Smooth muscle cell (in vitro differentiated cells): ENCODE results near the gene SNX25. TPM values are rescaled to one million over a fixed set of nuclear protein-coding genes. Genes with fewer than 3 reads are reported as not detected.

ENCODE experiments used
- DNase-seq: peaks from one replicate; lab custom pipeline; 2025; ENCODE audit not compliant: unreplicated experiment; lab: John Stamatoyannopoulos, UW
- H2AFZ ChIP-seq: fragments of 200-600 bp; sonication (generic); 2 replicates; pipeline ENCODE4 v1.6.0; 2016; ENCODE audit warnings: antibody characterized with exemption, low read depth, mild to moderate bottlenecking
- H3F3A ChIP-seq: fragments of 200-600 bp; sonication (generic); 2 replicates; pipeline ENCODE4 v1.6.0; 2017; ENCODE audit warnings: antibody characterized with exemption, low read depth
- H3K27ac ChIP-seq: fragments of 200-600 bp; sonication (generic); 2 replicates; pipeline ENCODE4 v1.5.1; 2016; ENCODE audit warnings: low read depth, mild to moderate bottlenecking
- H3K27me3 ChIP-seq: fragments of 200-600 bp; sonication (generic); 2 replicates; pipeline ENCODE4 v1.6.1; 2016; ENCODE audit warnings: low read depth, mild to moderate bottlenecking
- H3K36me3 ChIP-seq: fragments of 200-600 bp; sonication (generic); 2 replicates; pipeline ENCODE4 v1.5.1; 2016; ENCODE audit warnings: low read depth
- H3K4me1 ChIP-seq: fragments of 200-600 bp; sonication (generic); 2 replicates; pipeline ENCODE4 v1.5.1; 2016; ENCODE audit warnings: low read depth
- H3K4me2 ChIP-seq: fragments of 200-600 bp; sonication (generic); 2 replicates; pipeline ENCODE4 v1.6.0; 2016; ENCODE audit warnings: mild to moderate bottlenecking
- H3K4me3 ChIP-seq: fragments of 200-600 bp; sonication (generic); 2 replicates; pipeline ENCODE4 v1.5.1; 2016; ENCODE audit warnings: mild to moderate bottlenecking
- H3K79me2 ChIP-seq: fragments of 200-600 bp; sonication (generic); 2 replicates; pipeline ENCODE4 v1.6.0; 2016; ENCODE audit warnings: low read depth, mild to moderate bottlenecking
- H3K9ac ChIP-seq: fragments of 200-600 bp; sonication (generic); 2 replicates; pipeline ENCODE4 v1.6.0; 2016; ENCODE audit warnings: low read depth
- H3K9me3 ChIP-seq: fragments of 200-600 bp; sonication (generic); replicated peaks from 2 replicates; pipeline ENCODE4 v1.5.1; 2016; ENCODE audit warnings: low read depth
- H4K20me1 ChIP-seq: fragments of 200-600 bp; sonication (generic); 2 replicates; pipeline ENCODE4 v1.6.0; 2016; ENCODE audit warnings: low read depth
- WGBS: methylation state at CpG from one replicate; pipeline ENCODE4 v1.1.7; 2016; ENCODE audit warnings: low lambda C conversion rate; 5-methylcytosine and 5-hydroxymethylcytosine counted together
- polyA plus RNA-seq: library from polyadenylated mRNA; unstranded; fragments of >200 nt; fragmentation: Nextera tagmentation; extraction: Ambion mirVana; gene quantifications from 2 replicates; pipeline ENCODE4 v1.2.1, GENCODE V29; 2016
- total RNA-seq: library from RNA; depleted of rRNA; stranded (reverse); fragments of >200 nt; gene quantifications from 2 replicates; pipeline ENCODE4 v1.2.3, GENCODE V29; 2014
- TF ChIP-seq, protein P1 (sequence below): fragments of 200-600 bp; sonication (generic); IDR thresholded peaks from 2 replicates; pipeline ENCODE4 v1.5.1; 2017; ENCODE audit warnings: borderline replicate concordance, mild to moderate bottlenecking, antibody characterized with exemption; ENCODE audit not compliant: insufficient read depth, poor library complexity, severe bottlenecking

The SNX25 gene
- total and polyA plus RNA-seq, 2 experiments from 2014 or later: 12.3 to 23.6 TPM

DNA sequence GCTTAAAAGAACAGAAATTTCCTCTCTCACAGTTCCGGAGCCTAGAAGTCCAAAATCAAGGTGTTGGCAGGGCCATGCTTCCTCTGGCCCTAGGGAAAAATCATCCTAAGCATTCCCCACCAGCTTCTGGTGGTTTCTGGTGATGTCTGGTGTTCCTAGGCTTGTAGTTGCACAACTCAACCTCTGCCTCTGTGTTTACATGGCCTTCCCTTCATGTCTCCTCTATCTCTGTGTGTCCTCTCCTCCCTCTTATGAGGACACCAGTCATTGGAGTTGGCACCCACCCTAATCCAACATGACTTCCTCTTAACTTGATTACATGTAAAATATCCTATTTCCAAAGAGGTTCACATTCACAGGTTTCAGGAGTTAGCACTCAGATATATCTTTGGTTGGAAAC is 170.9 kb downstream of the SNX25 start:
- no peak overlapping the region for H2AFZ ChIP-seq
- no peaks in the 10 kb centered on the region for H4K20me1 ChIP-seq
- H3K79me2 ChIP-seq: no peaks in the 10 kb centered on the region
- H3K4me2 ChIP-seq: no peak overlapping the region
- H3K4me1 ChIP-seq: no peaks in the 10 kb centered on the region
- no peak overlapping the region for H3K4me3 ChIP-seq
- 96% methylated on average over 1 of the region's 1 CpG for WGBS
- H3K9ac ChIP-seq: no peak overlapping the region
- H3K36me3 ChIP-seq: no peaks in the 10 kb centered on the region
- no peaks in the 10 kb centered on the region for H3K27me3 ChIP-seq
- TF ChIP-seq, protein P1, sequence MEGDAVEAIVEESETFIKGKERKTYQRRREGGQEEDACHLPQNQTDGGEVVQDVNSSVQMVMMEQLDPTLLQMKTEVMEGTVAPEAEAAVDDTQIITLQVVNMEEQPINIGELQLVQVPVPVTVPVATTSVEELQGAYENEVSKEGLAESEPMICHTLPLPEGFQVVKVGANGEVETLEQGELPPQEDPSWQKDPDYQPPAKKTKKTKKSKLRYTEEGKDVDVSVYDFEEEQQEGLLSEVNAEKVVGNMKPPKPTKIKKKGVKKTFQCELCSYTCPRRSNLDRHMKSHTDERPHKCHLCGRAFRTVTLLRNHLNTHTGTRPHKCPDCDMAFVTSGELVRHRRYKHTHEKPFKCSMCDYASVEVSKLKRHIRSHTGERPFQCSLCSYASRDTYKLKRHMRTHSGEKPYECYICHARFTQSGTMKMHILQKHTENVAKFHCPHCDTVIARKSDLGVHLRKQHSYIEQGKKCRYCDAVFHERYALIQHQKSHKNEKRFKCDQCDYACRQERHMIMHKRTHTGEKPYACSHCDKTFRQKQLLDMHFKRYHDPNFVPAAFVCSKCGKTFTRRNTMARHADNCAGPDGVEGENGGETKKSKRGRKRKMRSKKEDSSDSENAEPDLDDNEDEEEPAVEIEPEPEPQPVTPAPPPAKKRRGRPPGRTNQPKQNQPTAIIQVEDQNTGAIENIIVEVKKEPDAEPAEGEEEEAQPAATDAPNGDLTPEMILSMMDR: no peak
- DNase-seq: no peak
- no peaks in the 10 kb centered on the region for H3K9me3 ChIP-seq
- no peak overlapping the region for H3K27ac ChIP-seq
- H3F3A ChIP-seq: no peaks in the 10 kb centered on the region

DNA sequence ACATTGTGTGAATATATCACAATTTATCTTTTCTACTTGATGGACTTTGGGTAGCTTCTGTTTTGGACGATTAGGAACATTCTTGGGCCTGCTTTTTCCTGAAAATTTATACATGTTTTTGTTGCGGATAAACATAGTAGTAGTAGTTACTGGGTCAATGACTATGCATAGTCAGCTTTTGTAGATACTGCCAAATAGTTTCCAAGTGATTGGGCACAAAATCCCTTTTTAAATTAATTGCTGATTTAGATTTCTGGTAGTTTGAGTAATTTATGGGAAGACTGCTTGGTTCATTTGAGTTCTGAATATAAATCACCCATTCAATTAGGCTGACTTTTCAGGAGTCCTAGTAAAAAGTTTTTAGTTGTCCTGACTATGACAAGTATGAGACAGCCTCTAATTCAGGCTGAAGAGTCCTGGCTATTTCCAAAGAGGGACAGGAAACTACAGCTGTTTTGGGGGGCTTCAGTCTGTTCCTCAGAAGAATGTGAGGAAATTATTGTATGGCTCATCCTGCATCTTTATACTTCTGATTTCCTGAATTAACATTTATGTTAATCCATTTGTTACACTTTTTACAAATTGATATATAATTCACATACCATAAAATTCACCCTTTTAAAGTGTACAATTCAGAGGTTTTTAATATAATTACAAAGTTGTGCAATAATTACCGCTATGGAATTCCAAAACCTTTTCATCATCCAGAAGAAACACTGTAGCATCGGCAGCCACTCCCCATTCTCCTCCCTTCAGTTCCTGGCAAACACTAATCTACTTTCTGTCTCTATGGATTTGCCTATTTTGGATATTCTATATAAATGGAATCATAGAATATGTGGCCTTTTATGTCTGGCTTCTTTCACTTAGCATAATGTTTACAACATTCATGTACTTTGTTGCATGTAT is 172.1 kb downstream of the SNX25 start:
- DNase-seq: no peak
- TF ChIP-seq, protein P1: no peak
- H2AFZ ChIP-seq: no peak overlapping the region
- no peaks in the 10 kb centered on the region for H4K20me1 ChIP-seq
- H3K4me3 ChIP-seq: no peak overlapping the region
- H3K4me1 ChIP-seq: no peaks in the 10 kb centered on the region
- no peaks in the 10 kb centered on the region for H3K79me2 ChIP-seq
- H3K4me2 ChIP-seq: no peak overlapping the region
- no peaks in the 10 kb centered on the region for H3K9me3 ChIP-seq
- no peak overlapping the region for H3K27ac ChIP-seq
- WGBS: 71% methylated on average over 4 of the region's 4 CpGs
- no peaks in the 10 kb centered on the region for H3K27me3 ChIP-seq
- no peaks in the 10 kb centered on the region for H3K36me3 ChIP-seq
- no peak overlapping the region for H3K9ac ChIP-seq
- no peaks in the 10 kb centered on the region for H3F3A ChIP-seq

DNA sequence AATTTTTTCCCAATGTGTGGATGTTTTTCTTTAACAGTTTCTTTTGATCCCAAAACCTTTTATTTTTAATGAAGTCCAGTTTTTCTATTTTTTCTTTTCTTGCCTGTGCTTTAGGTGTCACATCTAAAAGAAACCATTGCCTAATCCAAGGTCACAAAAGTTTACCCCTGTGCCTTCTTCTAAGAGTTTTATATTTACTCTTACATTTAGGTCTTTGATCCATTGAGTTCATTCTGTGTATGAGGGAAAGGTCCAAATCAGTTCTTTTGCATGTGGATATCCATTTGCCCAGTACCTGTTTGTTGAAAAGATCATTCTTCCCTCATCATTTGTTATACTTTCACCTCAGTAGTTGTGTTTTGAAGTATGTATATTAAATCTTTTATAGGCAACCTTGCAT is 173.4 kb downstream of the SNX25 start:
- no peaks in the 10 kb centered on the region for H3K9me3 ChIP-seq
- no peak overlapping the region for H3K27ac ChIP-seq
- no peak overlapping the region for H3K4me2 ChIP-seq
- no peaks in the 10 kb centered on the region for H3F3A ChIP-seq
- no peaks in the 10 kb centered on the region for H3K36me3 ChIP-seq
- no peak overlapping the region for H3K9ac ChIP-seq
- no peak overlapping the region for H3K4me3 ChIP-seq
- H4K20me1 ChIP-seq: no peaks in the 10 kb centered on the region
- no peak for DNase-seq
- H3K79me2 ChIP-seq: no peaks in the 10 kb centered on the region
- no peaks in the 10 kb centered on the region for H3K27me3 ChIP-seq
- TF ChIP-seq, protein P1: no peak
- H2AFZ ChIP-seq: no peak overlapping the region
- H3K4me1 ChIP-seq: no peaks in the 10 kb centered on the region

DNA sequence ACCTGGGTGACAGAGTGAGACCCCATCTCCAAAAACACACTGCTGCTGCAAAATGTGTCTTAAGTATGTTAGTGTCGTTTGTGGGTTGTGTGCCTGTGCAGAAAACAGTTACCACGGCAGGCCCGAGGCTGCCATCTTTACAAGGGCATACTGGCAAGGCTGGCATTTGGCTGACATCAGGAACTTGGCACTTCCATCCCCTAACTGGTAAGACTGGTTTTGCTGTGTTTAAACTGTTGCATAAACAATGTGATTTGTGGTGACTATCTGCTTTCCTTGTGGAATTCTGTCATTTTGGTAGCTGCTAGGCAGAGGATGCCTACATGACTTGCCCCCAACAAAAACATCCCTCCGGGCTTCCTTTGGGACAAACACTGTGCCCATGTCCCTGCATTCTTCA is 174.1 kb downstream of the SNX25 start:
- Histone ChIP-seq H3K9me3 (no peaks in the 10 kb centered on the region), H3K27me3 (no peaks in the 10 kb centered on the region), H3K4me3 (no peak overlapping the region), H3K36me3 (no peaks in the 10 kb centered on the region), H3K27ac (no peak overlapping the region), H3F3A (no peaks in the 10 kb centered on the region), H3K4me1 (no peaks in the 10 kb centered on the region), H4K20me1 (no peaks in the 10 kb centered on the region), H3K79me2 (no peaks in the 10 kb centered on the region), H2AFZ (no peak overlapping the region), H3K4me2 (no peak overlapping the region), H3K9ac (no peak overlapping the region)
- 96% methylated on average over 4 of the region's 4 CpGs for WGBS
- no peak for DNase-seq
- TF ChIP-seq, protein P1: no peak
